Measurements from ENCODE around the gene CACNA2D4. TPM values are rescaled to one million over a fixed set of nuclear protein-coding genes. Genes with fewer than 3 reads are reported as not detected.

Gene CACNA2D4
- total RNA-seq, 2 experiments from 2014 or later, result 5.5 to 7.2 TPM

- no peaks in the 10 kb centered on the region for H3K9me3 Mint-ChIP-seq (ENCODE audit: low read depth)
- intact Hi-C loops (cut with DNase I, micrococcal nuclease), result loop anchor here in 1 of 2 experiments (10.0 kb wide), 1 partner anchor 504 kb away; no protein-coding TSS in a partner anchor
- POLR2A ChIA-PET, result interaction anchor here (1.3 kb wide), 1 partner anchor 138 kb away, joined by 4 read pairs; no protein-coding TSS in a partner anchor
Measured at GRCh38 chr12:1790444-1790843, 128.0 kb downstream of the CACNA2D4 start.

DNA sequence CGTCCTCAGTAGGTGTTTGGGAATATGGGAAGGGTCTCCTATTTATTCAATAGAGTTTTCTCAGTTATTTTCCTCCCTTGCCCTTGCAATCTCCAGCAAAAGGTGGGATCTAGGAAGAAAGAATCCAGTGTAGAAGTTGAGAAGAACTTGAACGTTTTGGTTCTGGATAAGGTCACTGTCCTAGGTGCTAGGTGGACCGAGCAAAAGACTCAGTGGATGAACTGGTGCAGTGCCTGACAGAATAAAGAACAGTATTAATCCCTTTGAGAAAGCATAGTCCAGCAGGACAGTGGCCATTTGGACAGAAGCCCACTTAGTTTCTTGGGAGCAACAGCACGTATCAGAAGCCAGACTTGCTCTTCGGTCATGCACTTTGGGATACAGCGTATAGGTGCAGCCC lies 130.7 kb downstream of the CACNA2D4 start:
- CTCF ChIA-PET, result interaction anchor here (0.6 to 6.3 kb wide), 3 partner anchors 135 to 1398 kb away, joined by 3 to 246 read pairs (median 16); no protein-coding TSS in a partner anchor
- H3K9me3 Mint-ChIP-seq (ENCODE audit: low read depth), result no peaks in the 10 kb centered on the region
- POLR2A ChIA-PET, result no interaction called here
- no peak overlapping the region for H3K4me3 Mint-ChIP-seq
- intact Hi-C loops (cut with DNase I, micrococcal nuclease), result no loop called here
- H3K36me3 Mint-ChIP-seq (ENCODE audit: low read depth), result peaks cover 11% of the 10 kb centered on the region
- DNase-seq (no peak), ATAC-seq (no peak)
- H3K27ac Mint-ChIP-seq, result no peak overlapping the region
- H3K4me1 Mint-ChIP-seq, result peaks cover 18% of the 10 kb centered on the region
- H3K27me3 Mint-ChIP-seq, result no peaks in the 10 kb centered on the region

More at GRCh38 chr12:1790444-1790843, 128.0 kb downstream of the CACNA2D4 start:
- H3K4me1 Mint-ChIP-seq, result peaks cover 18% of the 10 kb centered on the region
- CTCF ChIA-PET, result interaction anchor here (0.6 to 10.7 kb wide), 26 partner anchors 9 to 855 kb away, joined by 3 to 246 read pairs (median 5); partner anchors contain the start of gene ADIPOR2
- no peak overlapping the region for H3K27ac Mint-ChIP-seq
- H3K27me3 Mint-ChIP-seq, result no peaks in the 10 kb centered on the region
- peaks cover 4% of the 10 kb centered on the region for H3K36me3 Mint-ChIP-seq (ENCODE audit: low read depth)
- H3K4me3 Mint-ChIP-seq, result no peak overlapping the region
- ATAC-seq, result no peak
- no peak for DNase-seq

GRCh38 chr12:1782215-1782614 lies 136.2 kb downstream of the CACNA2D4 start:
- Mint-ChIP-seq H3K27me3 (no peaks in the 10 kb centered on the region), H3K27ac (no peak overlapping the region), H3K9me3 (ENCODE audit: low read depth) (no peaks in the 10 kb centered on the region), H3K4me1 (no peaks in the 10 kb centered on the region), H3K36me3 (ENCODE audit: low read depth) (peaks cover 17% of the 10 kb centered on the region), H3K4me3 (no peak overlapping the region)
- ChIA-PET CTCF (interaction anchor here (1.5 to 1.7 kb wide), 3 partner anchors 9 to 129 kb away, joined by 3 to 8 read pairs (median 7); no protein-coding TSS in a partner anchor), POLR2A (no interaction called here)
- ATAC-seq, result no peak
- no peak for DNase-seq
- intact Hi-C loops (cut with DNase I, micrococcal nuclease), result no loop called here

- Mint-ChIP-seq H3K27me3 (no peaks in the 10 kb centered on the region), H3K9me3 (ENCODE audit: low read depth) (no peaks in the 10 kb centered on the region), H3K4me1 (no peaks in the 10 kb centered on the region), H3K27ac (no peak overlapping the region), H3K36me3 (ENCODE audit: low read depth) (peaks cover 17% of the 10 kb centered on the region), H3K4me3 (no peak overlapping the region)
- DNase-seq, result no peak
- POLR2A ChIA-PET, result no interaction called here
- no peak for ATAC-seq
- CTCF ChIA-PET, result interaction anchor here (1.5 to 1.7 kb wide), 2 partner anchors 9 to 129 kb away, joined by 7 to 8 read pairs; no protein-coding TSS in a partner anchor
- intact Hi-C loops (cut with DNase I, micrococcal nuclease), result no loop called here
Measured at GRCh38 chr12:1781772-1782171, 136.7 kb downstream of the CACNA2D4 start.

- Mint-ChIP-seq H3K9me3 (ENCODE audit: low read depth) (no peaks in the 10 kb centered on the region), H3K36me3 (ENCODE audit: low read depth) (peaks cover 10% of the 10 kb centered on the region), H3K27ac (no peak overlapping the region), H3K27me3 (no peaks in the 10 kb centered on the region), H3K4me1 (peaks cover 2% of the 10 kb centered on the region), H3K4me3 (no peak overlapping the region)
- POLR2A ChIA-PET, result no interaction called here
- ATAC-seq (no peak), DNase-seq (no peak)
- CTCF ChIA-PET, result interaction anchor here (1.3 to 2.3 kb wide), 2 partner anchors 11 to 127 kb away, joined by 5 to 9 read pairs; no protein-coding TSS in a partner anchor
- intact Hi-C loops (cut with DNase I, micrococcal nuclease), result no loop called here
Measured at GRCh38 chr12:1779783-1780182, 138.7 kb downstream of the CACNA2D4 start.

GRCh38 chr12:1778911-1779310 lies 139.5 kb downstream of the CACNA2D4 start:
- peaks cover 2% of the 10 kb centered on the region for H3K4me1 Mint-ChIP-seq
- H3K9me3 Mint-ChIP-seq (ENCODE audit: low read depth), result no peaks in the 10 kb centered on the region
- H3K36me3 Mint-ChIP-seq (ENCODE audit: low read depth), result peaks cover 10% of the 10 kb centered on the region
- no peaks in the 10 kb centered on the region for H3K27me3 Mint-ChIP-seq
- ChIA-PET POLR2A (no interaction called here), CTCF (interaction anchor here (1.0 to 2.3 kb wide), 3 partner anchors 12 to 126 kb away, joined by 3 to 9 read pairs (median 5); no protein-coding TSS in a partner anchor)
- ATAC-seq (no peak), DNase-seq (no peak)
- no peak overlapping the region for H3K27ac Mint-ChIP-seq
- no peak overlapping the region for H3K4me3 Mint-ChIP-seq
- intact Hi-C loops (cut with DNase I, micrococcal nuclease), result no loop called here

DNA sequence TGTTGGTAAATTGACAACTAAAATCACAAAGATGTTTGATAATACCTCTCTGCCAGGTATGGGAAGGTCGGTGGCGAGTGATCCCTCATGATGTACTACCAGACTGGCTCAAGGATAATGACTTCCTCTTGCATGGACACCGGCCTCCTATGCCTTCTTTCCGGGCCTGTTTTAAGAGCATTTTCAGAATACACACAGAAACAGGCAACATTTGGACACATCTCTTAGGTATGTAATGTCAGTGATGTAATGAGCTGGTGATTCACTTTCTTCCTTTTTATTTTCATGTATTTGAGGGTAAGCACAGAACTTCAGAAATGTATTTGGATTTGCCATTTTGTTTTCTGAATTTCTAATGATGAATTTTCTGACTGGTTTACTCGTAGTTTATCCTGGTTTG lies 140.7 kb downstream of the CACNA2D4 start:
- Mint-ChIP-seq H3K36me3 (ENCODE audit: low read depth) (peaks cover 12% of the 10 kb centered on the region), H3K4me3 (no peak overlapping the region), H3K9me3 (ENCODE audit: low read depth) (no peaks in the 10 kb centered on the region), H3K4me1 (peaks cover 2% of the 10 kb centered on the region), H3K27me3 (no peaks in the 10 kb centered on the region), H3K27ac (no peak overlapping the region)
- CTCF ChIA-PET, result no interaction called here
- intact Hi-C loops (cut with DNase I, micrococcal nuclease), result no loop called here
- no peak for ATAC-seq
- POLR2A ChIA-PET, result no interaction called here
- DNase-seq, result no peak

GRCh38 chr12:1776170-1776921 lies 142.1 kb downstream of the CACNA2D4 start:
- H3K4me3 Mint-ChIP-seq, result no peak overlapping the region
- H3K36me3 Mint-ChIP-seq (ENCODE audit: low read depth), result peaks cover 12% of the 10 kb centered on the region
- ChIA-PET POLR2A (no interaction called here), CTCF (interaction anchor here (0.7 to 2.3 kb wide), 6 partner anchors 15 to 163 kb away, joined by 3 to 8 read pairs (median 4); partner anchors contain the start of gene ADIPOR2)
- no peaks in the 10 kb centered on the region for H3K9me3 Mint-ChIP-seq (ENCODE audit: low read depth)
- ATAC-seq (no peak), DNase-seq (no peak)
- intact Hi-C loops (cut with DNase I, micrococcal nuclease), result no loop called here
- no peaks in the 10 kb centered on the region for H3K27me3 Mint-ChIP-seq
- no peak overlapping the region for H3K27ac Mint-ChIP-seq
- peaks cover 2% of the 10 kb centered on the region for H3K4me1 Mint-ChIP-seq

DNA sequence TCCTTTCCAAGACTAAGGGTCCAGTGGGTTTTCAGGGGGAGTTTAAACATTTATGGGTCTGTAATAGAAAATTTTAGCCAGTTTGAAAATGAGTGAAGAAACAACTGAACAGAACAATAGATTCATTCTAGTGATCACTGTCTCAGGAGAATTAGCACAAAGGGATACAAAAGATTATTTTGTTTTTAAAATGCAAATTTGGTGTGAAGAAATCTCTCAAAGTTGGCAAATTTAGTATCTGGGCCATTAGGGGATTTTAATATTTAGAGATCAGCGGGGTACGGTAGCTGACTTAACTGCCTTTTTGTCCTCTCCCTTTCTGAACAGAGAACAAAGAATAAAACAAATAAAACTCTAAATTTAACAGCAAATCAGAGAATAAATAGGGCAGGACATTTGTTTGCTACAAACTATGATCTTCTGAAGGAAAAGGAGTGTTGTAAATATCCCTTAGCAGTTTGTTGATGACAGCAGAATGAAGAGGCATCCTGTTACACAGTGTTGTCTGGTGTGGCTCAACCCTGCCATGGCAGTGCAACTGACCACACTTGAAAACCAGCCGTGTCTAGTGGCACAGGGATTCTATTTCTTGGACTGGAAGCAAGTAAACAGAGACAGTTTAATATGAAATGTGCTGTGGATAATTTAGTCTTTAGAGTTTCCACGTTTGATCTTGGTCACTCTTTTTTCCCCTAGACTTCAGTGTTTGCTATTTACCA lies 144.4 kb downstream of the CACNA2D4 start:
- ChIA-PET CTCF (interaction anchor here (0.5 to 1.5 kb wide), 3 partner anchors 11 to 1435 kb away, joined by 3 to 4 read pairs (median 4); no protein-coding TSS in a partner anchor), POLR2A (no interaction called here)
- H3K36me3 Mint-ChIP-seq (ENCODE audit: low read depth), result peaks cover 10% of the 10 kb centered on the region
- no peak overlapping the region for H3K4me3 Mint-ChIP-seq
- intact Hi-C loops (cut with DNase I, micrococcal nuclease), result no loop called here
- no peaks in the 10 kb centered on the region for H3K9me3 Mint-ChIP-seq (ENCODE audit: low read depth)
- no peaks in the 10 kb centered on the region for H3K27me3 Mint-ChIP-seq
- H3K4me1 Mint-ChIP-seq, result peaks cover 2% of the 10 kb centered on the region
- ATAC-seq, result no peak
- no peak for DNase-seq
- H3K27ac Mint-ChIP-seq, result no peak overlapping the region

DNA sequence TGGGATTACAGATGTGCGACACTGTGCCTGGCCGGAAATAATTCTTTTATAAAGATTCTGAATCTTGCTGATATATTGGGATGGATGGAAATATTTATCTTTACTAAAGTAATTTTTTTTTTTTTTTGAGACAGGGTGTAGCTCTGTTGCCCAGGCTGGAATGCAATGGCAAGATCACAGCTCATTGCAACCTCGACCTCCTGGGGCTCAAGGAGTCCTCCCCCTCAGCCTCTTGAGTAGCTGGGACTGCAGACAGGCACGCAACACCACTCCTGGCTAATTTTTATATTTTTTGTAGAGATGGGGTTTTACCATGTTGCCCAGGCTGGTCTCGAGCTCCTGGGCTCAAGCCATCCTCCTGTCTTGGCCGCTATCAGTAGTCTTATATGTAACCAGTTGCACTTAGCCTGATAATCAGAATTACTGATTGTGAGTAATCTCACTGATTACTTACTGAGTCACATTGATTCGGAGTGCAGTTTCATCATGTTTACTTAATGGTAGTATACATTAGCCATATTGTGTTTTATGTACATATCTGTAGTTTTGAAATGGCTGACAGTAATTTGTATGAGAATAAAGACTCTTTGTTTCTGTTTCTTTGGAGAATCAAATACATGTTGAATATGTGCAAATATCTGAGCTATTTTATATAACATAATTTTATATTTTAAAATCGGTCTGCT lies 148.5 kb downstream of the CACNA2D4 start:
- H3K4me3 Mint-ChIP-seq, result no peak overlapping the region
- no peak overlapping the region for H3K27ac Mint-ChIP-seq
- no peak for ATAC-seq
- H3K27me3 Mint-ChIP-seq, result no peaks in the 10 kb centered on the region
- DNase-seq, result no peak
- H3K36me3 Mint-ChIP-seq (ENCODE audit: low read depth), result peaks cover 7% of the 10 kb centered on the region
- H3K9me3 Mint-ChIP-seq (ENCODE audit: low read depth), result no peaks in the 10 kb centered on the region
- intact Hi-C loops (cut with DNase I, micrococcal nuclease), result no loop called here
- ChIA-PET CTCF (interaction anchor here (0.7 to 1.6 kb wide), 3 partner anchors 13 to 117 kb away, joined by 3 to 5 read pairs (median 3); no protein-coding TSS in a partner anchor), POLR2A (no interaction called here)
- H3K4me1 Mint-ChIP-seq, result peaks cover 4% of the 10 kb centered on the region

GRCh38 chr12:1768615-1769014 lies 149.8 kb downstream of the CACNA2D4 start:
- H3K9me3 Mint-ChIP-seq (ENCODE audit: low read depth), result no peaks in the 10 kb centered on the region
- DNase-seq (no peak), ATAC-seq (no peak)
- H3K4me1 Mint-ChIP-seq, result peaks cover 4% of the 10 kb centered on the region
- no peaks in the 10 kb centered on the region for H3K36me3 Mint-ChIP-seq (ENCODE audit: low read depth)
- CTCF ChIA-PET, result no interaction called here
- POLR2A ChIA-PET, result no interaction called here
- H3K27ac Mint-ChIP-seq, result no peak overlapping the region
- no peak overlapping the region for H3K4me3 Mint-ChIP-seq
- H3K27me3 Mint-ChIP-seq, result no peaks in the 10 kb centered on the region
- intact Hi-C loops (cut with DNase I, micrococcal nuclease), result no loop called here
